ENCODE results near the gene EXOC4.

Gene EXOC4

DNA sequence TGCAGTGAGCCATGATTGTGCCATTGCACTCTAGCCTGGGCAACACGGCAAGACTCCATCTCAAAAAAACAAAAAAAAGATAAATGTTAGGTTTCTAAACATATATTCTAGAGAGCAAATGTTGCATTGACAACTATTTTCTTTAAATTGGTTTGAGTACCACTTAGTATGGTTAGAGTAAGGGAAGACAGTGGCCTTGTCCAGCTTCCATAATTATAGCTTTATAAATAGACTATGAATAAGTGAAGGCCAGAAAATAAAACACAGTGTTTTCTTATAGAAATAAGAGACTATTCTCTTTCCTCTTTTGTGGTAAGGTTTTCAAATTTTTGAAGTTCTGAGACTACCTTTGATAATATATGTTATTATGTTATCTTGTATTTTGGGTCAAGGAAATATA lies 50.5 kb downstream of the EXOC4 start (continued):
- TF ChIP-seq ZNF792 (tag by site-specific recombination; IDR thresholded peaks at IDR 0.05) (no peak), ZNF664 (tag by site-specific recombination; IDR thresholded peaks at IDR 0.05) (no peak), SCRT2 (tag by site-specific recombination; IDR thresholded peaks at IDR 0.05) (no peak), ZFP37 (tag by site-specific recombination; IDR thresholded peaks at IDR 0.05) (no peak)
- TF ChIP-seq, protein P1, sequence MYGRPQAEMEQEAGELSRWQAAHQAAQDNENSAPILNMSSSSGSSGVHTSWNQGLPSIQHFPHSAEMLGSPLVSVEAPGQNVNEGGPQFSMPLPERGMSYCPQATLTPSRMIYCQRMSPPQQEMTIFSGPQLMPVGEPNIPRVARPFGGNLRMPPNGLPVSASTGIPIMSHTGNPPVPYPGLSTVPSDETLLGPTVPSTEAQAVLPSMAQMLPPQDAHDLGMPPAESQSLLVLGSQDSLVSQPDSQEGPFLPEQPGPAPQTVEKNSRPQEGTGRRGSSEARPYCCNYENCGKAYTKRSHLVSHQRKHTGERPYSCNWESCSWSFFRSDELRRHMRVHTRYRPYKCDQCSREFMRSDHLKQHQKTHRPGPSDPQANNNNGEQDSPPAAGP (tag by site-specific recombination; IDR thresholded peaks at IDR 0.05): no peak

DNA sequence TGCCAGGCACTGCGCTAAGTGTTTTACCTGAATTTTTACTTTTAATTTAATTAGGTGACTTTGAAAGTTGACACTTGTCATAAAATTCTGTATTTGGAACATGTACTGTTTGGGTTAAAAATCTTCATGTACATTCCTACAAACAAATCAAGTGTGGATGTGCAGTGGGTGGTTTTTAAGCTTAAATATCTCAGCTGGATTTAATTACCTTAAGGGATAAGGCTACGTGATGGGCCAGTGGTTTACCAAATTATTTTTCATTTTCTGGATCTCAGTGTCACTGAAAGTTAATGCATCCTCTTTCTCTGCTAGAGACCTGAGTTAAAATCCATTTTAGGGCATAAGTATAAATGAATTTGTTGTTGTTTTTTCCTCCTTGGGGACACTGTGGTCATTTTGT lies 51.1 kb downstream of the EXOC4 start:
- POLR2A ChIA-PET: no interaction called here
- peaks cover 0 to 27% of the 10 kb centered on the region in 2 experiments; a peak in 1 of 3 replicates for H3K36me3 ChIP-seq (ENCODE audit: control insufficient read depth in 2 of 2, insufficient read depth in 1 of 2, low read length in 2 of 2)
- no peaks in the 10 kb centered on the region for H3K9me3 ChIP-seq (ENCODE audit: control insufficient read depth, insufficient read depth, low read depth, low read length)
- CTCF ChIA-PET: interaction anchor here (1.1 kb wide), 1 partner anchor 11 kb away, joined by 4 read pairs; no protein-coding TSS in a partner anchor
- no peak overlapping the region for H3K4me3 ChIP-seq (ENCODE audit: low read depth, low read length)
- no peak for TF ChIP-seq ZIC2 (tag by site-specific recombination; IDR thresholded peaks at IDR 0.05)
- TF ChIP-seq ZNF530 (tag by site-specific recombination; IDR thresholded peaks at IDR 0.05; ENCODE audit: low read depth): no peak
- TF ChIP-seq ZNF341 (tag by site-specific recombination; IDR thresholded peaks at IDR 0.05; ENCODE audit: low read depth): no peak
- no peak for TF ChIP-seq ZNF266 (tag by site-specific recombination; IDR thresholded peaks at IDR 0.05; ENCODE audit: low read depth)
- no peak for TF ChIP-seq ZNF112 (tag by site-specific recombination; IDR thresholded peaks at IDR 0.05)
- no peak for TF ChIP-seq GLIS2 (tag by site-specific recombination; IDR thresholded peaks at IDR 0.05)
- no peak for TF ChIP-seq ZNF248 (tag by site-specific recombination; IDR thresholded peaks at IDR 0.05)
- TF ChIP-seq ZNF169 (tag by site-specific recombination; IDR thresholded peaks at IDR 0.05): no peak
- TF ChIP-seq ZFP3 (tag by site-specific recombination; IDR thresholded peaks at IDR 0.05; ENCODE audit: low read depth): no peak
- no peak for TF ChIP-seq ZNF555 (tag by site-specific recombination; conservative IDR thresholded peaks at IDR 0.05)
- TF ChIP-seq, protein P2, sequence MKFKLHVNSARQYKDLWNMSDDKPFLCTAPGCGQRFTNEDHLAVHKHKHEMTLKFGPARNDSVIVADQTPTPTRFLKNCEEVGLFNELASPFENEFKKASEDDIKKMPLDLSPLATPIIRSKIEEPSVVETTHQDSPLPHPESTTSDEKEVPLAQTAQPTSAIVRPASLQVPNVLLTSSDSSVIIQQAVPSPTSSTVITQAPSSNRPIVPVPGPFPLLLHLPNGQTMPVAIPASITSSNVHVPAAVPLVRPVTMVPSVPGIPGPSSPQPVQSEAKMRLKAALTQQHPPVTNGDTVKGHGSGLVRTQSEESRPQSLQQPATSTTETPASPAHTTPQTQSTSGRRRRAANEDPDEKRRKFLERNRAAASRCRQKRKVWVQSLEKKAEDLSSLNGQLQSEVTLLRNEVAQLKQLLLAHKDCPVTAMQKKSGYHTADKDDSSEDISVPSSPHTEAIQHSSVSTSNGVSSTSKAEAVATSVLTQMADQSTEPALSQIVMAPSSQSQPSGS (tag by site-specific recombination; IDR thresholded peaks at IDR 0.05; ENCODE audit: low read depth): no peak
- TF ChIP-seq ZNF324 (tag by site-specific recombination; IDR thresholded peaks at IDR 0.05): no peak
- no peak overlapping the region for H3K27ac ChIP-seq (ENCODE audit: extremely low read depth, low read depth, low read length)
- peaks cover 11% of the 10 kb centered on the region for H3K4me1 ChIP-seq (ENCODE audit: control insufficient read depth, insufficient read depth, low read length)

DNA sequence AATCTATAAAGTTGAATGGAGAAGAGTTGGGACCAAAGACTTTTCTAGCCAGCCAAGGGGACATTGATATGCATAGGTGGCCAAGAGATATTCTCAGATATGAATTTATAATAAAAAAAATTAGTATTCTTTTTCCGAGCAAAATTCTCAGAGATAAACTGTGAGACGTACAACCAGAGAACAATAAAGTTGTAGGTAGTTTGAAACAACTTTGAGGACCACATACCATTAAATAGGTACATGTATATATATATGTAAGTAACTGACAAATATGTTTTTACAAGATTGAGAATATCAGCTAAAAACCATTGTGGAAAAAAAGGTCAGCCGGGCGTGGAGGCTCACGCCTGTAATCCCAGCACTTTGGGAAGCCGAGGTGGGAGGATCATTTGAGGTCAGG lies 56.5 kb downstream of the EXOC4 start:
- peaks cover 0 to 27% of the 10 kb centered on the region in 2 experiments; a peak in 1 of 3 replicates for H3K36me3 ChIP-seq (ENCODE audit: control insufficient read depth in 2 of 2, insufficient read depth in 1 of 2, low read length in 2 of 2)
- ChIA-PET CTCF (interaction anchor here (0.5 kb wide), 1 partner anchor 24 kb away, joined by 3 read pairs; no protein-coding TSS in a partner anchor), POLR2A (no interaction called here)
- no peak overlapping the region for H3K4me3 ChIP-seq (ENCODE audit: low read depth, low read length)
- H3K9me3 ChIP-seq (ENCODE audit: control insufficient read depth, insufficient read depth, low read depth, low read length): no peaks in the 10 kb centered on the region
- no peak overlapping the region for H3K27ac ChIP-seq (ENCODE audit: extremely low read depth, low read depth, low read length)
- H3K4me1 ChIP-seq (ENCODE audit: control insufficient read depth, insufficient read depth, low read length): peaks cover 5% of the 10 kb centered on the region; the same call in 1 of the 2 replicates
- no peak for TF ChIP-seq ZNF324 (tag by site-specific recombination; IDR thresholded peaks at IDR 0.05)
- no peak for TF ChIP-seq ZFP37 (tag by site-specific recombination; IDR thresholded peaks at IDR 0.05)
- TF ChIP-seq ZNF335 (tag by site-specific recombination; conservative IDR thresholded peaks at IDR 0.05): no peak
- TF ChIP-seq ZNF701 (tag by site-specific recombination; IDR thresholded peaks at IDR 0.05): no peak
- TF ChIP-seq GLI4 (tag by site-specific recombination; IDR thresholded peaks at IDR 0.05): no peak
- TF ChIP-seq ZNF16 (tag by site-specific recombination; IDR thresholded peaks at IDR 0.05; ENCODE audit: low read depth): no peak
- no peak for TF ChIP-seq MEIS1 (CRISPR knock-in tag; IDR thresholded peaks at IDR 0.05; ENCODE audit: borderline replicate concordance)
- no peak for TF ChIP-seq ZFP3 (tag by site-specific recombination; IDR thresholded peaks at IDR 0.05; ENCODE audit: low read depth)
- TF ChIP-seq ZNF776 (tag by site-specific recombination; IDR thresholded peaks at IDR 0.05; ENCODE audit: borderline replicate concordance): no peak
- no peak for TF ChIP-seq GFI1B (tag by site-specific recombination; IDR thresholded peaks at IDR 0.05)
- TF ChIP-seq ZNF391 (tag by site-specific recombination; IDR thresholded peaks at IDR 0.05; ENCODE audit: borderline replicate concordance, low read depth): no peak
- TF ChIP-seq TRIM28 (IDR thresholded peaks at IDR 0.05; ENCODE audit: borderline replicate concordance, low read length): no peak
